GM15510 (cell line): ENCODE results near the gene ZNF43.
A peak's percentile ranks its signal among the peaks of the same experiment; 100 is the strongest.

Source experiments
- POLR2A ChIP-seq: IDR thresholded peaks from 3 replicates; pipeline ENCODE4 v1.6.1; 2011; ENCODE audit warnings: borderline replicate concordance; ENCODE audit not compliant: insufficient read length; ENCODE audit errors: extremely low read depth

The ZNF43 gene

GRCh38 chr19:21824679-21825078 lies 11.3 kb downstream of the ZNF43 start:
- TF ChIP-seq POLR2A, result no peak

GRCh38 chr19:21823224-21823623 lies 12.8 kb downstream of the ZNF43 start:
- TF ChIP-seq POLR2A, result no peak

GRCh38 chr19:21812448-21812847 lies 23.5 kb downstream of the ZNF43 start:
- TF ChIP-seq POLR2A, result no peak

DNA sequence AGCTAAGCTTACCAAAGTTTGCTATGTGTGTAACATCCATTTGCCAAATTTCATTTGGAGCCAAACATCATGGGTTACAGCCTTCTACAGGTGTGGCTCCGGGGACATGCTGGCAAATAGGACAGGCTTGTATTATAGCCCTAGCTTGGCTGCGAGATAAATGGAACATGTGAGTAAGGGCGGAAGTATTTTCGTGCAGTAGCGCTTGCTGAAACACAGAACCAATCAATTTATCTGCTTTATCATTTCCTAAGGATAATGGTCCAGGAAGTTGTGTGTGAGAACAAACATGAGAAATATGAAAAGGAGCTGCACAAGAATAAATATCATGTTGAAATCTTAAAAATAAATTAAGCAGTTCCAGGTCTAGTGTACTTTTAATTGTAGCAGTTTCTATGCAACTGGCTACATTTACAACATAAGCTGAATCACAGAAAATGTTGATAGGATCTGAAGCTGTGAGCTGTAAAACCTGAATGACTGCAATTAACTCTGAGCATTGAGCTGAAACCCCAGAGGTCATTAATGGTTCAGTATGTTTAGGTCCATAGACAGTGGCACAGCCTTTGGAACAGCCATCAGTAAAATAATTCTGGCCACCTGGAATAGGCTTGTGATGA lies 46.4 kb downstream of the ZNF43 start:
- no peak for TF ChIP-seq POLR2A

DNA sequence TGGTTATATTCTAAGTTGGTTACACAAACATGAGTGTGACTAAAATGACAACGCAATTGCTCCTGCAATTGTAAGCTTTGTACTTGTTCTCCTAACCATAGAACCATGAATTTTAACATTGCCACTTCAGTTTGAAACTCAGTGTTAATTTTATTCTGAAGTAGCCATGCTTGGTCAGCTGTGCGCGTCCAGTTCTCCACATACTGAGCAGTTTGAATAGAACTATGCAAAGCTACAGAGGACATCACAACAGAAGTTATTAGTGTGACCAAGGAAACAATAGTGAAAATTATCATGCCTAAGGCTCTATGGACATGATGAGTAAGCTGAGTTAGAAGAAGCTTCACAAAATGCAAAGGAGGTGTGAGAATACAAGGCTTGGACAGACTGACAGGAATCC lies 49.0 kb downstream of the ZNF43 start:
- TF ChIP-seq POLR2A, result no peak

GRCh38 chr19:21767065-21767800 lies 68.7 kb downstream of the ZNF43 start, which contains the start of gene ZNF100:
Gene ZNF100, minus strand, starts transcription at chr19:21767579. Its CDS starts 150 bp downstream, at chr19:21767429.
- TF ChIP-seq POLR2A, result peak; percentile 61

DNA sequence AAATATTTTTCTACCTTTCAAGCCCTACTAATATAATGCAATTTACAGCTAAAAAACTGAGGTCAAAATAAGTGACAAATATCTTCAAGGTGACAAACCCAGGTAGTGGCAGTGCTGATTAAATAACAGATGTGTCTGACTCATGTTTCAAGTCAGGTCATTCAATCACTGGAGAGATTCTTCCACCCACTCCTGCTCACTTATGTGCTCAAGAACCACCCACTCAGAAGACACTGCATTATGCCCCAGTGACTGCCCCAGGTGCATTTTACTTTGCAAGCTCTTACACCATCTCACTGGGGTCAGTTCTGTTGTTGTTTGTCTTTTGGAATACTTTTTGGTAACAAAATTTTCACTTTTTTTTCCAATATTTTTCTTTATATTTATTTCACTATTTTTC lies 70.8 kb downstream of the ZNF43 start:
- TF ChIP-seq POLR2A, result no peak

DNA sequence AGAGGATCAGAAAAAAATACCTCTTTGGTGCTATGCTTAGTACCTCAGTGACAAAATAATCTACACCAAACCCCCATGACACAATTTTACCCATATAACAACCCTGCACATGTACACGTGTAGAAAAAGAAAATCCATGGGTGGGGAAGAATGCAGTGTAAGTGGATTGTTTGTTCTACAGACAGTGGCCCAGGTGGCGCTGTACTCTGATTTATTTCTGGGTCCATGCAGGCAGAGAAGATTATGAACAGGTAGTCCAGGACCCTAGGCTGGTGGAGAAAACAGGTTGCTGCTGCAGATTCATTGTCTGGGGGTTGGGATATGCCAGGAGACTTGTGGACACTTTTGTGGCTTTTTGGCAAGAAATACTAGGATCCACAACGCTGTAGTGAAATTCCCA lies 77.7 kb downstream of the ZNF43 start:
- no peak for TF ChIP-seq POLR2A
